Tibial nerve (tissue), 4 donors: ENCODE measurements around the gene GPX8. TPM values are rescaled to one million over a fixed set of nuclear protein-coding genes. Genes with fewer than 3 reads are reported as not detected.

Experiments used
- DNase-seq, 2 donors: peaks; one replicate each; pipeline ENCODE4 v3.0.0-alpha.2; 2019; ENCODE audit warnings: low spot score in 2 of 2
- H3K27ac ChIP-seq, 4 donors: fragments of 200-600 bp; sonication (generic) in 3 of 4; one replicate each; pipeline ENCODE4 v1.5.1; 2017 to 2019; ENCODE audit warnings: mild to moderate bottlenecking in 1 of 4
- H3K27me3 ChIP-seq, 2 donors: fragments of 200-600 bp; sonication (generic) in 1 of 2; one replicate each; pipeline versions ENCODE4 v1.5.1 to v1.6.0; 2017 to 2019
- H3K36me3 ChIP-seq, 3 donors: fragments of 200-600 bp; sonication (generic); one replicate each; pipeline ENCODE4 v1.5.1; 2018 to 2019
- H3K4me1 ChIP-seq, 4 donors: fragments of 200-600 bp; sonication (generic) in 3 of 4; one replicate each; pipeline ENCODE4 v1.5.1; 2017 to 2019
- H3K4me3 ChIP-seq, 4 donors: fragments of 200-600 bp; sonication (generic) in 3 of 4; one replicate each; pipeline ENCODE4 v1.5.1; 2017 to 2019; ENCODE audit warnings: mild to moderate bottlenecking in 1 of 4, moderate library complexity in 1 of 4
- H3K9me3 ChIP-seq, 4 donors: fragments of 200-600 bp; sonication (generic) in 3 of 4; one replicate each; pipeline ENCODE4 v1.5.1; 2017 to 2019
- CTCF ChIP-seq, 5 experiments: fragments of 200-600 bp in 3 of 5; fragments of 450-650 bp in 2 of 5; sonication (generic) in 3 of 5; IDR thresholded peaks; one replicate each; pipeline ENCODE4 v1.5.1; 2016 to 2019; ENCODE audit warnings: antibody characterized with exemption in 5 of 5, mild to moderate bottlenecking in 3 of 5, moderate library complexity in 2 of 5
- EP300 ChIP-seq, 2 donors: sonication (generic); formaldehyde crosslinking; IDR thresholded peaks; one replicate each; pipeline ENCODE4 v1.6.1; 2017; ENCODE audit warnings: antibody characterized with exemption in 2 of 2, mild to moderate bottlenecking in 1 of 2
- POLR2A ChIP-seq, 2 donors: fragments of 450-650 bp; IDR thresholded peaks; one replicate each; pipeline ENCODE4 v1.6.1; 2017; ENCODE audit warnings: antibody characterized with exemption in 2 of 2, mild to moderate bottlenecking in 2 of 2, moderate library complexity in 2 of 2
- WGBS, 2 donors: methylation state at CpG; one replicate each; pipeline ENCODE4 v1.1.5; 2018; 5-methylcytosine and 5-hydroxymethylcytosine counted together
- total RNA-seq, 4 donors: library from RNA; depleted of rRNA; stranded (reverse); fragments of >200 nt; gene quantifications; one replicate each; pipeline ENCODE4 v1.1.0, GENCODE V29; 2016

The GPX8 gene
- total RNA-seq, 4 donors from 2014 or later = 12.0 to 26.7 (median 19.5) TPM

DNA sequence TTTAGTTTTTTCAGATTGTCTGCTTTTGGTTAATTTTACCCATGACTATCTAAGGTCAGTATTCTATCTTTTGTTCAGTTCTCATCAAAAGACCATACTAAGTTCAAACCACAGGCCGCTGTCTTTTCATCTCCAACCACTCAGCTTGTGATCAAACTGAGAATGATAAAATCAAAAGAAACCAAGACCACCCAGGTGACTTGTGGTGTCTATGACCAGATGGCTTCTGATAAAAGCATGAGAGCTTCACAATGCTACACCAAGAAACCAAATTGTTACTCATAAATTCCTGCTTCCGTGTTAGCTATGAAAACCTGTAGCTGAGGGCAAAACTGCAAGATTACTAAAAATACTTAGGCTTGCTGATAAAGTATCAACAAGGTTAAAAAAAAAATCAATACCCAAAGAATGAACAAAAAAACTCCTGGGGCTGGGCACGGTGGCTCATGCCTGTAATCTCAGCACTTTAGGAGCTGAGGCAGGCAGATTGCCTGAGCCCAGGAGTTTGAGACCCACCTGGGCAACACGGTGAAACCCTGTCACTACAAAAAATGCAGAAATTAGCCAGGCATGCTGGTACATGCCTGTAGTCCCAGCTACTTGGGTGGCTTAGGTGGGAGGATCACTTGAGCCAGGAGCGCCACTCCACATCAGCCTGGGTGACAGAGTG is 25.8 kb upstream of the GPX8 start:
- Histone ChIP-seq H3K4me1 (no peaks in the 10 kb centered on the region), H3K27ac (no peak overlapping the region), H3K4me3 (no peak overlapping the region), H3K36me3 (no peaks in the 10 kb centered on the region), H3K9me3 (peaks cover 0 to 19% (median 0%) of the 10 kb centered on the region in 4 donors), H3K27me3 (no peaks in the 10 kb centered on the region)
- DNase-seq = no peak
- TF ChIP-seq POLR2A (IDR thresholded peaks at IDR 0.05) (no peak), EP300 (IDR thresholded peaks at IDR 0.05) (no peak), CTCF (IDR thresholded peaks at IDR 0.05) (no peak)
- 82 to 83% methylated on average over 5 of the region's 5 CpGs for WGBS, 2 donors

- no peaks in the 10 kb centered on the region for H3K36me3 ChIP-seq
- 43 to 50% methylated on average over 3 of the region's 3 CpGs for WGBS, 2 donors
- no peaks in the 10 kb centered on the region for H3K27me3 ChIP-seq
- TF ChIP-seq POLR2A (IDR thresholded peaks at IDR 0.05) (no peak), EP300 (IDR thresholded peaks at IDR 0.05) (no peak), CTCF (IDR thresholded peaks at IDR 0.05) (no peak)
- H3K27ac ChIP-seq = no peak overlapping the region
- H3K4me1 ChIP-seq = no peaks in the 10 kb centered on the region
- H3K4me3 ChIP-seq = no peak overlapping the region
- no peaks in the 10 kb centered on the region for H3K9me3 ChIP-seq
- no peak for DNase-seq
Measured at GRCh38 chr5:55136521-55136920, 23.4 kb upstream of the GPX8 start.

DNA sequence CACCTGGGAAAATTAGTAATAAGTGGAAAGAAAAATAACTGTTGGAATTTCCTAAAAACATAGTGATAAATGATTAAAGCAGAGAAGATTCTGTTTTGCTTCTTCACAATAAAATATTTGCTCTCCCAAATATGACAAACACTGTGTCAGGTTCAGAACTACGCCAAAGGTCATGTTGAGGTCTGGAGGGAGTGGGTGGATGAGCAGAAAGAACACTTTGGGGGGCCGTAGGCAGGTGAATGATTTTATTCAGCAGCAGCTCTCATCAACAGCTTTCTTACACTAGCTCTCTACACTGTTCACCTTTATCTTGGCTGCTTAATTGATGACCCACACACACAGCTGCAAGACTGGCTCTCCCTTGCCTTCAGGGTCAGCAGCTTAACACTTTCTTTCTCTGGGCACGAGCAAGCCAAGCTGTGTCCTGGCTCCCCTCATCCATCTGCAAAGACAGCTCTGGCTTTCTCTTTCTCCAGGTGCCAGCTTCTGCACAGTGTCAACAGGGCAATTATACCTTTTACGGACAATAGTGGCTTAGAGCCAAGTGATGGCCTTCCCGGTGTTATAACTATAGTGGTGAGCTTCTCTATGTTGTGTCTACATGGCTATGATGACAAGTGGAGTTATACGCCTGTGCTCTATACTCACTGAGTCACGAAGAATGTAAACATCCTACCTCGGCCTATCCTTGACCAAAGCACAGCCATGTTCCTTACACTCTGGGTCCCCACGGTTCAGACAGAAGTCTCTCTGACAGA is 18.9 kb upstream of the GPX8 start:
- Histone ChIP-seq H3K9me3 (no peaks in the 10 kb centered on the region), H3K4me1 (no peaks in the 10 kb centered on the region), H3K27me3 (no peaks in the 10 kb centered on the region), H3K27ac (no peak overlapping the region), H3K4me3 (no peak overlapping the region), H3K36me3 (no peaks in the 10 kb centered on the region)
- WGBS, 2 donors = 67 to 68% methylated on average over 9 of the region's 9 CpGs
- TF ChIP-seq CTCF (IDR thresholded peaks at IDR 0.05) = no peak
- TF ChIP-seq POLR2A (IDR thresholded peaks at IDR 0.05) = no peak
- no peak for TF ChIP-seq EP300 (IDR thresholded peaks at IDR 0.05)
- DNase-seq = no peak

DNA sequence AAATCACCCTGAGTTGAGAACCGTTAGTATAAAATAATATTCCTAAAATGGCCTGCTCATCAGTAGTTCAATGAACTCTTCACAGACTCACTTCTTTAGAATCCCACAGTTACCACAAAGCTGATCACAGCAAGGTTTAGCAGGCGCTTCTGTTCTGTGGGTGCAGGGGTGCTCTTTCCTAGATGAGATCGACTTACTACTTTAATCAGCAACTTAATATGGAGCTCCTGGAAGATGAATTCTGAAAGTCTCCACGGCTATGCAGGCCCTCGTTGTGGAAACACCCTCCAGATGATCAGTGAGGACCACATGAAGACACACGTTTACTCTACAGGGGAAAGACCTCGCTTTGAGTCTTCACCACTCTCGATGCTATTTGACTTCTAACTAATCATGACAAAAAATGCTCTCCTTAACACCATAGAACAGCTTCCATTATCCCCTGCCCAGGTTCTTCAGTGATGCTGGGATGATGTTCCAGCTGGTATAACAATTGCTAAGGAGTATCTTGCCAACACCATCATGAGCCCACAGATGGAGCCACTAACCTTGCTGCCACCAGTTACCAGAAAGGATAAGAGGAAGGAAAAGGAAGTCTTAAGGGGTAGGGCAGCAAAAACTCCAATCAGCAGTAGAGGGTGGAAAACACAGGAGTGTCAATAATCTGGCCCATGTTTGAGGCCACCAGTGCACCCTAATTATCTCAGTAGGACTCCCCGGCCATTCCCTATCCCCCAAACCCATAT is 17.9 kb upstream of the GPX8 start:
- 86 to 91% methylated on average over 9 of the region's 9 CpGs for WGBS, 2 donors
- no peak for TF ChIP-seq CTCF (IDR thresholded peaks at IDR 0.05)
- TF ChIP-seq EP300 (IDR thresholded peaks at IDR 0.05) = no peak
- no peak for TF ChIP-seq POLR2A (IDR thresholded peaks at IDR 0.05)
- DNase-seq = no peak

More for the DNA sequence above, 17.9 kb upstream of the GPX8 start:
- Histone ChIP-seq H3K9me3 (no peaks in the 10 kb centered on the region), H3K4me1 (peaks cover 0 to 6% (median 0%) of the 10 kb centered on the region in 4 donors), H3K27ac (no peak overlapping the region), H3K36me3 (no peaks in the 10 kb centered on the region), H3K27me3 (no peaks in the 10 kb centered on the region), H3K4me3 (no peak overlapping the region)
